GM23338 (cell line): Measurements from ENCODE around the gene TMEM237. TPM values are rescaled to one million over a fixed set of nuclear protein-coding genes. Genes with fewer than 3 reads are reported as not detected.

Experiments used
- ATAC-seq: fragments of 200-7000 bp; cut with Tn5 transposase; 3 replicates; pipeline ENCODE4 v1.9.1; 2020
- DNase-seq: peaks from one replicate; pipeline ENCODE4 v3.0.0-alpha.2; 2015; ENCODE audit warnings: low spot score
- H2AFZ ChIP-seq: fragments of 200-600 bp; sonication (generic); 2 replicates; pipeline ENCODE4 v1.8.0; 2016; ENCODE audit warnings: antibody characterized with exemption, mild to moderate bottlenecking, moderate library complexity
- H3F3A ChIP-seq: fragments of 200-600 bp; sonication (generic); replicated peaks from 2 replicates; pipeline ENCODE4 v1.8.0; 2017; ENCODE audit warnings: antibody characterized with exemption, mixed run types, low read depth
- H3K27ac ChIP-seq: fragments of 200-600 bp; sonication (generic); 2 replicates; pipeline ENCODE4 v1.6.1; 2016; ENCODE audit warnings: low read depth
- H3K27me3 ChIP-seq: fragments of 200-600 bp; sonication (generic); 2 replicates; pipeline ENCODE4 v1.8.0; 2016; ENCODE audit warnings: mild to moderate bottlenecking, mixed run types, moderate library complexity; ENCODE audit not compliant: insufficient read depth
- H3K36me3 ChIP-seq: fragments of 200-600 bp; sonication (generic); 2 replicates; pipeline ENCODE4 v1.8.0; 2016; ENCODE audit warnings: mild to moderate bottlenecking; ENCODE audit not compliant: insufficient read depth
- H3K4me1 ChIP-seq: fragments of 200-600 bp; sonication (generic); 2 replicates; pipeline ENCODE4 v1.8.0; 2016; ENCODE audit warnings: mild to moderate bottlenecking, moderate library complexity; ENCODE audit not compliant: insufficient read depth
- H3K4me2 ChIP-seq: fragments of 200-600 bp; sonication (generic); 2 replicates; pipeline ENCODE4 v1.7.1; 2017; ENCODE audit warnings: mixed run types
- H3K4me3 ChIP-seq: fragments of 200-600 bp; sonication (generic); 2 replicates; pipeline ENCODE4 v1.6.1; 2016; ENCODE audit warnings: mixed run types
- H3K79me2 ChIP-seq: fragments of 200-600 bp; sonication (generic); replicated peaks from 2 replicates; pipeline ENCODE4 v1.8.0; 2017; ENCODE audit warnings: mild to moderate bottlenecking; ENCODE audit not compliant: insufficient read depth
- H3K9me2 ChIP-seq: fragments of 200-600 bp; sonication (generic); 2 replicates; pipeline ENCODE4 v1.8.0; 2017; ENCODE audit not compliant: insufficient read depth
- H4K20me1 ChIP-seq: fragments of 200-600 bp; sonication (generic); replicated peaks from 2 replicates; pipeline ENCODE4 v1.8.0; 2017; ENCODE audit warnings: mild to moderate bottlenecking; ENCODE audit not compliant: insufficient read depth
- H3K27ac Mint-ChIP-seq: 2 replicates; pipeline ENCODE4 v1.8.0; 2020; ENCODE audit warnings: inconsistent platforms, mild to moderate bottlenecking, moderate library complexity, mixed read lengths
- H3K27me3 Mint-ChIP-seq: 3 replicates; pipeline ENCODE4 v1.8.0; 2022; ENCODE audit warnings: low read depth, mild to moderate bottlenecking, moderate library complexity, mixed read lengths, inconsistent platforms; ENCODE audit not compliant: insufficient read depth, poor library complexity
- H3K36me3 Mint-ChIP-seq: 3 replicates; pipeline ENCODE4 v1.8.0; 2021; ENCODE audit warnings: low read depth, mild to moderate bottlenecking, inconsistent platforms, moderate library complexity, mixed read lengths
- H3K4me1 Mint-ChIP-seq: 3 replicates; pipeline ENCODE4 v1.8.0; 2020; ENCODE audit warnings: mild to moderate bottlenecking, inconsistent platforms, mixed read lengths
- H3K4me3 Mint-ChIP-seq: 3 replicates; pipeline ENCODE4 v1.8.0; 2021; ENCODE audit warnings: moderate library complexity, mild to moderate bottlenecking, inconsistent platforms, mixed read lengths
- H3K9me3 Mint-ChIP-seq: 3 replicates; pipeline ENCODE4 v1.8.0; 2020; ENCODE audit warnings: moderate library complexity, mild to moderate bottlenecking, inconsistent platforms, mixed read lengths
- CREB1 ChIP-seq: fragments of 250-450 bp; sonication (Bioruptor Pico); IDR thresholded peaks from 2 replicates; pipeline ENCODE4 v1.5.0; 2020; ENCODE audit warnings: low read depth, mild to moderate bottlenecking, moderate library complexity
- EZH2 ChIP-seq: fragments of 200-600 bp; sonication (generic); IDR thresholded peaks from one replicate; pipeline ENCODE4 v1.8.0; 2017; ENCODE audit warnings: antibody characterized with exemption, mild to moderate bottlenecking, low read depth; ENCODE audit not compliant: unreplicated experiment
- EZH2phosphoT487 ChIP-seq: fragments of 200-600 bp; sonication (generic); IDR thresholded peaks from one replicate; pipeline ENCODE4 v1.8.1; 2018; ENCODE audit warnings: antibody characterized with exemption; ENCODE audit not compliant: unreplicated experiment
- JUNB ChIP-seq: IDR thresholded peaks from one replicate; pipeline ENCODE4 v1.6.1; 2016; ENCODE audit warnings: antibody characterized with exemption; ENCODE audit not compliant: unreplicated experiment
- NANOG ChIP-seq: IDR thresholded peaks from 2 replicates; pipeline ENCODE4 v1.6.1; 2016; ENCODE audit warnings: antibody characterized with exemption, borderline replicate concordance
- POLR2AphosphoS5 ChIP-seq: IDR thresholded peaks from 2 replicates; pipeline ENCODE4 v1.6.1; 2016; ENCODE audit warnings: antibody characterized with exemption, low read depth
- REST ChIP-seq: IDR thresholded peaks from one replicate; pipeline ENCODE4 v1.6.1; 2018; ENCODE audit warnings: antibody characterized with exemption; ENCODE audit not compliant: unreplicated experiment
- STAT1 ChIP-seq: IDR thresholded peaks from one replicate; pipeline ENCODE4 v1.6.1; 2016; ENCODE audit warnings: antibody characterized with exemption; ENCODE audit not compliant: unreplicated experiment
- ZNF114 ChIP-seq: fragments of 250-450 bp; sonication (Bioruptor Pico); IDR thresholded peaks from 2 replicates; pipeline ENCODE4 v1.5.0; 2020; ENCODE audit warnings: mild to moderate bottlenecking, moderate library complexity
- ZNF331 ChIP-seq: fragments of 250-450 bp; sonication (Bioruptor Pico); IDR thresholded peaks from 2 replicates; pipeline ENCODE4 v1.5.0; 2020; ENCODE audit warnings: low read depth, mild to moderate bottlenecking, moderate library complexity
- polyA plus RNA-seq: library from polyadenylated mRNA; unstranded; fragments of >200 nt; fragmentation: Nextera tagmentation; extraction: Ambion mirVana; gene quantifications from 2 replicates; pipeline ENCODE4 v1.2.1, GENCODE V29; 2016
- total RNA-seq: library from RNA; depleted of rRNA; stranded (reverse); fragments of >200 nt; shearing (Covaris generic); gene quantifications from 2 replicates; pipeline ENCODE4 v1.2.3, GENCODE V29; 2014
- TF ChIP-seq, protein P1 (sequence below): IDR thresholded peaks from 2 replicates; pipeline ENCODE4 v1.6.1; 2016; ENCODE audit warnings: antibody characterized with exemption
- TF ChIP-seq, protein P2 (sequence below): fragments of 250-450 bp; sonication (Bioruptor Pico); IDR thresholded peaks from 2 replicates; pipeline ENCODE4 v1.5.0; 2020; ENCODE audit warnings: mild to moderate bottlenecking, moderate library complexity

Gene TMEM237
- total and polyA plus RNA-seq, 2 experiments from 2014 or later = 42.0 to 48.9 TPM

DNA sequence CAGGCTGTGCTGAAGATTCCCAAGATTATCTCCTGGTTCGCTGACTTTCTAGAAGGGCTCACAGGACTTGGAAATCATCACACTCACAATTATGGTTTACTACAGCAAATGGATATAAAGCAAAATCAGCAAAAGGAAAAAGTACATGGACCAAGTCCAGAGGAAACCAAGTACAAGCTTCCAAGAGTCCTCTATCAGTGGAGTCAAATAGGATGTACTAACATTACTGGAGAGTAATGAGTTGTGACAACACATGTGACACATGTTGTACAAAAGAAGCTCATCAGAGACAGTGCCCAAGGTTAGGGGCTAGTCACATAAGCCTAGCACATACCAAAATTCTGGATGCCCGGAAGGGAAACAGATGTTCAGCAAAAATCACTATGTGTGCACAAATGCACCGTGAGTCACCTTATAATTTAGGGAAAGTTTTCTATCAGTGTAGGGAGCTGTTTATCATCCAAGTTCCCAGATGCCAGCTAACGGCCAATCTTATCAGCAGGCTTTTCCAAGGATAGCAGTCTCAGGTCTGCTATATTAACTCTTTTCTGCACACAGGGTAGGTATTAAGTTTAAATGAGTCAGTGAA, 9.5 kb downstream of the TMEM237 start:
- Histone ChIP-seq H3K27me3 (no peaks in the 10 kb centered on the region), H3K79me2 (no peaks in the 10 kb centered on the region; the same call in 1 of the 2 replicates), H3K27ac (no peak overlapping the region), H3K9me2 (no peaks in the 10 kb centered on the region), H2AFZ (no peak overlapping the region), H3K4me2 (no peak overlapping the region), H3K4me3 (no peak overlapping the region), H3K4me1 (no peaks in the 10 kb centered on the region), H3F3A (no peaks in the 10 kb centered on the region), H3K36me3 (peaks cover 77% of the 10 kb centered on the region), H4K20me1 (peaks cover 10% of the 10 kb centered on the region; the same call in 1 of the 2 replicates)
- Mint-ChIP-seq H3K36me3 (peaks cover 74% of the 10 kb centered on the region), H3K9me3 (no peaks in the 10 kb centered on the region), H3K4me1 (no peaks in the 10 kb centered on the region), H3K27ac (no peak overlapping the region), H3K4me3 (no peak overlapping the region), H3K27me3 (no peaks in the 10 kb centered on the region)
- no peak for ATAC-seq
- no peak for DNase-seq
- no peak for TF ChIP-seq ZNF114 (CRISPR knock-in tag)
- TF ChIP-seq ZNF331 (CRISPR knock-in tag) = no peak
- no peak for TF ChIP-seq EZH2

- Histone ChIP-seq H3K79me2 (no peaks in the 10 kb centered on the region), H3K27me3 (no peaks in the 10 kb centered on the region), H3K36me3 (peaks cover 68% of the 10 kb centered on the region), H3F3A (no peaks in the 10 kb centered on the region), H3K27ac (no peak overlapping the region), H4K20me1 (0 out of 2 replicates have a peak, but pooled peaks cover 10% of the 10 kb centered on the region), H3K4me1 (no peaks in the 10 kb centered on the region), H3K4me2 (no peak overlapping the region), H3K4me3 (no peak overlapping the region), H3K9me2 (no peaks in the 10 kb centered on the region), H2AFZ (no peak overlapping the region)
- H3K4me1 Mint-ChIP-seq = no peaks in the 10 kb centered on the region
- H3K27ac Mint-ChIP-seq = no peak overlapping the region
- ATAC-seq (no peak), DNase-seq (no peak)
- no peaks in the 10 kb centered on the region for H3K9me3 Mint-ChIP-seq
- no peak overlapping the region for H3K4me3 Mint-ChIP-seq
- H3K36me3 Mint-ChIP-seq = peaks cover 63% of the 10 kb centered on the region
- no peaks in the 10 kb centered on the region for H3K27me3 Mint-ChIP-seq
- TF ChIP-seq ZNF114 (CRISPR knock-in tag) = no peak
- TF ChIP-seq CREB1 (CRISPR knock-in tag) = no peak
- TF ChIP-seq JUNB = no peak
- TF ChIP-seq, protein P1, sequence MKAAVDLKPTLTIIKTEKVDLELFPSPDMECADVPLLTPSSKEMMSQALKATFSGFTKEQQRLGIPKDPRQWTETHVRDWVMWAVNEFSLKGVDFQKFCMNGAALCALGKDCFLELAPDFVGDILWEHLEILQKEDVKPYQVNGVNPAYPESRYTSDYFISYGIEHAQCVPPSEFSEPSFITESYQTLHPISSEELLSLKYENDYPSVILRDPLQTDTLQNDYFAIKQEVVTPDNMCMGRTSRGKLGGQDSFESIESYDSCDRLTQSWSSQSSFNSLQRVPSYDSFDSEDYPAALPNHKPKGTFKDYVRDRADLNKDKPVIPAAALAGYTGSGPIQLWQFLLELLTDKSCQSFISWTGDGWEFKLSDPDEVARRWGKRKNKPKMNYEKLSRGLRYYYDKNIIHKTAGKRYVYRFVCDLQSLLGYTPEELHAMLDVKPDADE = no peak
- no peak for TF ChIP-seq ZNF331 (CRISPR knock-in tag)
- no peak for TF ChIP-seq POLR2AphosphoS5
- no peak for TF ChIP-seq REST
- no peak for TF ChIP-seq STAT1
- TF ChIP-seq NANOG = no peak
- TF ChIP-seq, protein P2, sequence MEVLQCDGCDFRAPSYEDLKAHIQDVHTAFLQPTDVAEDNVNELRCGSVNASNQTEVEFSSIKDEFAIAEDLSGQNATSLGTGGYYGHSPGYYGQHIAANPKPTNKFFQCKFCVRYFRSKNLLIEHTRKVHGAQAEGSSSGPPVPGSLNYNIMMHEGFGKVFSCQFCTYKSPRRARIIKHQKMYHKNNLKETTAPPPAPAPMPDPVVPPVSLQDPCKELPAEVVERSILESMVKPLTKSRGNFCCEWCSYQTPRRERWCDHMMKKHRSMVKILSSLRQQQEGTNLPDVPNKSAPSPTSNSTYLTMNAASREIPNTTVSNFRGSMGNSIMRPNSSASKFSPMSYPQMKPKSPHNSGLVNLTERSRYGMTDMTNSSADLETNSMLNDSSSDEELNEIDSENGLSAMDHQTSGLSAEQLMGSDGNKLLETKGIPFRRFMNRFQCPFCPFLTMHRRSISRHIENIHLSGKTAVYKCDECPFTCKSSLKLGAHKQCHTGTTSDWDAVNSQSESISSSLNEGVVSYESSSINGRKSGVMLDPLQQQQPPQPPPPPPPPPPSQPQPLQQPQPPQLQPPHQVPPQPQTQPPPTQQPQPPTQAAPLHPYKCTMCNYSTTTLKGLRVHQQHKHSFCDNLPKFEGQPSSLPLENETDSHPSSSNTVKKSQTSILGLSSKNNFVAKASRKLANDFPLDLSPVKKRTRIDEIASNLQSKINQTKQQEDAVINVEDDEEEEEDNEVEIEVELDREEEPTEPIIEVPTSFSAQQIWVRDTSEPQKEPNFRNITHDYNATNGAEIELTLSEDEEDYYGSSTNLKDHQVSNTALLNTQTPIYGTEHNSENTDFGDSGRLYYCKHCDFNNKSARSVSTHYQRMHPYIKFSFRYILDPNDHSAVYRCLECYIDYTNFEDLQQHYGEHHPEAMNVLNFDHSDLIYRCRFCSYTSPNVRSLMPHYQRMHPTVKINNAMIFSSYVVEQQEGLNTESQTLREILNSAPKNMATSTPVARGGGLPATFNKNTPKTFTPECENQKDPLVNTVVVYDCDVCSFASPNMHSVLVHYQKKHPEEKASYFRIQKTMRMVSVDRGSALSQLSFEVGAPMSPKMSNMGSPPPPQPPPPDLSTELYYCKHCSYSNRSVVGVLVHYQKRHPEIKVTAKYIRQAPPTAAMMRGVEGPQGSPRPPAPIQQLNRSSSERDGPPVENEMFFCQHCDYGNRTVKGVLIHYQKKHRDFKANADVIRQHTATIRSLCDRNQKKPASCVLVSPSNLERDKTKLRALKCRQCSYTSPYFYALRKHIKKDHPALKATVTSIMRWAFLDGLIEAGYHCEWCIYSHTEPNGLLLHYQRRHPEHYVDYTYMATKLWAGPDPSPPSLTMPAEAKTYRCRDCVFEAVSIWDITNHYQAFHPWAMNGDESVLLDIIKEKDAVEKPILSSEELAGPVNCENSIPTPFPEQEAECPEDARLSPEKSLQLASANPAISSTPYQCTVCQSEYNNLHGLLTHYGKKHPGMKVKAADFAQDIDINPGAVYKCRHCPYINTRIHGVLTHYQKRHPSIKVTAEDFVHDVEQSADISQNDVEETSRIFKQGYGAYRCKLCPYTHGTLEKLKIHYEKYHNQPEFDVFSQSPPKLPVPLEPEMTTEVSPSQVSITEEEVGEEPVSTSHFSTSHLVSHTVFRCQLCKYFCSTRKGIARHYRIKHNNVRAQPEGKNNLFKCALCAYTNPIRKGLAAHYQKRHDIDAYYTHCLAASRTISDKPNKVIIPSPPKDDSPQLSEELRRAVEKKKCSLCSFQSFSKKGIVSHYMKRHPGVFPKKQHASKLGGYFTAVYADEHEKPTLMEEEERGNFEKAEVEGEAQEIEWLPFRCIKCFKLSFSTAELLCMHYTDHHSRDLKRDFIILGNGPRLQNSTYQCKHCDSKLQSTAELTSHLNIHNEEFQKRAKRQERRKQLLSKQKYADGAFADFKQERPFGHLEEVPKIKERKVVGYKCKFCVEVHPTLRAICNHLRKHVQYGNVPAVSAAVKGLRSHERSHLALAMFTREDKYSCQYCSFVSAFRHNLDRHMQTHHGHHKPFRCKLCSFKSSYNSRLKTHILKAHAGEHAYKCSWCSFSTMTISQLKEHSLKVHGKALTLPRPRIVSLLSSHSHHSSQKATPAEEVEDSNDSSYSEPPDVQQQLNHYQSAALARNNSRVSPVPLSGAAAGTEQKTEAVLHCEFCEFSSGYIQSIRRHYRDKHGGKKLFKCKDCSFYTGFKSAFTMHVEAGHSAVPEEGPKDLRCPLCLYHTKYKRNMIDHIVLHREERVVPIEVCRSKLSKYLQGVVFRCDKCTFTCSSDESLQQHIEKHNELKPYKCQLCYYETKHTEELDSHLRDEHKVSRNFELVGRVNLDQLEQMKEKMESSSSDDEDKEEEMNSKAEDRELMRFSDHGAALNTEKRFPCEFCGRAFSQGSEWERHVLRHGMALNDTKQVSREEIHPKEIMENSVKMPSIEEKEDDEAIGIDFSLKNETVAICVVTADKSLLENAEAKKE (CRISPR knock-in tag) = no peak
- TF ChIP-seq EZH2phosphoT487 = no peak
Observed at GRCh38 chr2:201631041-201631440, 12.3 kb downstream of the TMEM237 start.
